OCI-LY3 (cell line): ENCODE measurements around the gene SP9.

Experiments
- EZH2phosphoT487 ChIP-seq: fragments of 200-600 bp; shearing (Covaris generic); IDR thresholded peaks from 2 replicates; pipeline ENCODE4 v1.6.1; 2018; ENCODE audit warnings: antibody characterized with exemption, mixed run types, low read depth
- TF ChIP-seq, protein P1 (sequence below): fragments of 200-600, 300-600 bp; sonication (generic); IDR thresholded peaks from 2 replicates; pipeline ENCODE4 v1.5.1; 2014; ENCODE audit warnings: antibody characterized with exemption, low read length, low read depth

DNA sequence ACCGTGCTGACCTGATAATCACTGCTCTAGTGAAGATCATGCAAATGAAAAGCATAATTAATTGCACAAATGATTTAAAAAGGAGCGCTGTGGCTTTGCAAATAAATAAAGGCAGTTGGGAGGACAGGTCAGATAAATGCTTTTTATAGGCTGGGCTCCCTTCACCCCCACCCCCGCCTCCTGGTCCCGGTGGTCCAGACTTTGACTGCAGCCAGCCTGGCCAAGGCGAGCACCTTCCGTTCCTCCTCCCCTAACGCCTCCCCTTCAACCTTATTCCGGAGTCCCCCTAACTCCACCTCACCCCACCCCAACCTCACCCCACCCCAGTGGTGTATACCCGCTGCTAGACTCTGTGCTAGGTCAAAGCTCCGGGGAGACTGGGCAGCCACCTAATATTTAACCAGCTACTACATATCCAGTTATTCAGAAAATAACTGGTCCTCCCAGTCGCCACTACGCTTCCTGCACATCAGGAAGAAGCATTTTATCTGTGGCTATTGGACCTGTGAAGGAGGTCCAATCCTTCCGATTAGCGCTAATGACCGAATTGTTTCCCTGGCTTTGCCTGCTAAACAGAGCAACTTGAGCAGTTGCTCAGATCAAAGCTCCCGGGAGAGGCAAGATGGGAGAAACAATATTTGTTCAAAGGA lies 3.7 kb upstream of the SP9 start:
- TF ChIP-seq, protein P1, sequence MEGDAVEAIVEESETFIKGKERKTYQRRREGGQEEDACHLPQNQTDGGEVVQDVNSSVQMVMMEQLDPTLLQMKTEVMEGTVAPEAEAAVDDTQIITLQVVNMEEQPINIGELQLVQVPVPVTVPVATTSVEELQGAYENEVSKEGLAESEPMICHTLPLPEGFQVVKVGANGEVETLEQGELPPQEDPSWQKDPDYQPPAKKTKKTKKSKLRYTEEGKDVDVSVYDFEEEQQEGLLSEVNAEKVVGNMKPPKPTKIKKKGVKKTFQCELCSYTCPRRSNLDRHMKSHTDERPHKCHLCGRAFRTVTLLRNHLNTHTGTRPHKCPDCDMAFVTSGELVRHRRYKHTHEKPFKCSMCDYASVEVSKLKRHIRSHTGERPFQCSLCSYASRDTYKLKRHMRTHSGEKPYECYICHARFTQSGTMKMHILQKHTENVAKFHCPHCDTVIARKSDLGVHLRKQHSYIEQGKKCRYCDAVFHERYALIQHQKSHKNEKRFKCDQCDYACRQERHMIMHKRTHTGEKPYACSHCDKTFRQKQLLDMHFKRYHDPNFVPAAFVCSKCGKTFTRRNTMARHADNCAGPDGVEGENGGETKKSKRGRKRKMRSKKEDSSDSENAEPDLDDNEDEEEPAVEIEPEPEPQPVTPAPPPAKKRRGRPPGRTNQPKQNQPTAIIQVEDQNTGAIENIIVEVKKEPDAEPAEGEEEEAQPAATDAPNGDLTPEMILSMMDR: no peak
- no peak for TF ChIP-seq EZH2phosphoT487
